GM18870 (cell line): ENCODE measurements around the gene RHOV.

Experiments
- ATAC-seq: cut with Tn5 transposase; IDR thresholded peaks from one replicate; pipeline ENCODE4 v1.9.1; 2021; ENCODE audit warnings: moderate library complexity; ENCODE audit not compliant: unreplicated experiment

RHOV gene

GRCh38 chr15:40904552-40905201, 30.6 kb upstream of the RHOV start:
- no peak for ATAC-seq

- no peak for ATAC-seq
These were observed 28.8 kb upstream of the RHOV start for GRCh38 chr15:40902605-40903561.

GRCh38 chr15:40901053-40901443, 27.0 kb upstream of the RHOV start:
- ATAC-seq, result no peak

- no peak for ATAC-seq
These were observed 26.4 kb upstream of the RHOV start for GRCh38 chr15:40900256-40901052.

- ATAC-seq, result no peak
These were observed 25.6 kb upstream of the RHOV start for GRCh38 chr15:40899536-40900207.

GRCh38 chr15:40894681-40895448, 20.8 kb upstream of the RHOV start:
- ATAC-seq, result no peak

- peak; percentile 71 for ATAC-seq
These were observed 20.0 kb upstream of the RHOV start, which contains the start of gene VPS18 for GRCh38 chr15:40893733-40894680. TSS of gene VPS18 (plus strand) at chr15:40894450. CDS start at chr15:40894769, 319 bp downstream.

GRCh38 chr15:40893019-40893670, 19.1 kb upstream of the RHOV start:
- ATAC-seq, result no peak

GRCh38 chr15:40892447-40893012, 18.5 kb upstream of the RHOV start:
- ATAC-seq, result no peak

GRCh38 chr15:40891810-40892446, 17.9 kb upstream of the RHOV start:
- ATAC-seq, result no peak

- ATAC-seq, result no peak
These were observed 17.1 kb upstream of the RHOV start for GRCh38 chr15:40891138-40891537.

- no peak for ATAC-seq
These were observed 15.1 kb upstream of the RHOV start for GRCh38 chr15:40889112-40889511.

- no peak for ATAC-seq
These were observed 12.6 kb upstream of the RHOV start for GRCh38 chr15:40886586-40886985.

- ATAC-seq, result no peak
These were observed 7.3 kb upstream of the RHOV start for GRCh38 chr15:40881351-40881750.

- ATAC-seq, result no peak
These were observed 5.6 kb upstream of the RHOV start for GRCh38 chr15:40879609-40880008.

- peak; percentile 69 for ATAC-seq
These were observed 4.8 kb upstream of the RHOV start for GRCh38 chr15:40878785-40879184.

- no peak for ATAC-seq
These were observed 3.7 kb upstream of the RHOV start for GRCh38 chr15:40877694-40878093.
